COLO829 (cell line): ENCODE data around the gene ENPP3.
"Not testable (repeated sequence)": the region's sequence is repeated elsewhere in the genome, so short reads cannot be mapped to it uniquely, and the experiment has no call there.

Experiments
- DNase-seq: peaks from one replicate; pipeline ENCODE4 v3.0.0; 2012; ENCODE audit warnings: low spot score

Gene ENPP3

DNA sequence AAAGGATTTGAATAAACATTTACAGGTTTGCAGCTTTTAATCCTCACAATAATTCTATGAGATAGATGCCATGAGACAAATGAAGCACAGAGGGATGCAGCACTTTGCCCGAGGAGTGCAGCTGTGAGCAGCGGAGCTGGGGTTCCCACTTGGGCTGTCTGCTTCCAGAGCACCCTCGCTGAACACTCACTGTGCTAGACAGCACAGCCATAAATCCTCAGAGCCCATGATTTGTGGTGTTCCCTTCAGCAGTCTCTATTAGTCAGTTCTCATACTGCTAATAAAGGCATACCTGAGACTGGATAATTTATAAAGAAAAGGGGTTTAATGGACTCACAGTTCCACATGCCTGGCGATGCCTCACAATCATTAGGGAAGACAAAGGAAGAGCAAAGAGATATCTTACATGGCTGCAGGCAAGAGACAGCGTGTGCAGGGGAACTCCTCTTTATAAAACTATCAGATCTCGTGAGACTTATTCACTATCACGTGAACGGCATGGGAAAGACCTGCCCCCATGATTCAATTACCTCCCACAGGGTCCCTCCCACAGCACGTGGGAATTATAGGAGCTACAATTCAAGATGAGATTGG lies 99.0 kb downstream of the ENPP3 start:
- no peak for DNase-seq

DNA sequence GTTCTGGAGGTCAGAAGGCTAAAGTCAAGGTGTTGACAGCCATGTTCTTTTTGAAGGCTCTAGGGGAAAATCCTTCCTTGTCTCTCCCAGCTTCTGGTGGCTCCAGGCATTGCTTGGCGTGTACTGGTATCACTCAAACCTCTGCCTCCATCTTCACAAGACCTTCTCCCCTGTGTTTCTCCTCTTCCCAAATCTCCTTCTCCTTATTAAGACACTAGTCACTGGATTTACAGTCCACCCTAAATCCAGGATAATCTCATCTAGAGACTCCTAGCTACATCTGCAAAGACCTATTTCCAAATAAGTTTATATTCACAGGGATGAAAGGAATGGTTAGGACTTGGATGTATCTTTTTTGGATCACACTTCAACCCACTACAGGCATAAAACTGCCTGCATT lies 99.7 kb downstream of the ENPP3 start:
- DNase-seq = no peak

DNA sequence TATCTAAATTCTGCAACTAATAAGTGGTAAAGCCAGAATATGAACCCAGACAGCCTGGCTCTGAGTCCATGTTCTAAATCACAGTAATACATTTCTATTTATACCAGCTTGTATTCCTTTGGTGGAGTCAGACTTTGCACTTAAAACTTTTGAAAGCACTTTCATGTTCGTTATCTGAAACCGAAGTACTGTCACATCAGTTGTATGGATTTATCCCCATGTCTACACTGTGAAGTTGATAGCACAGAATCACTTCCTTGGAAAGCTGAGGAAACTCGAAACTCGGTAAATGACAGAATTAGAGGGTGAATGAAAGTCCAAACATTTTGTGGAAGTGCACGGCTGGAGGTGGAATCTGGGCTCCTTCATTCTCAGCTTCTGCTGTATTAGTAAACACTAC lies 102.0 kb downstream of the ENPP3 start:
- DNase-seq = no peak

DNA sequence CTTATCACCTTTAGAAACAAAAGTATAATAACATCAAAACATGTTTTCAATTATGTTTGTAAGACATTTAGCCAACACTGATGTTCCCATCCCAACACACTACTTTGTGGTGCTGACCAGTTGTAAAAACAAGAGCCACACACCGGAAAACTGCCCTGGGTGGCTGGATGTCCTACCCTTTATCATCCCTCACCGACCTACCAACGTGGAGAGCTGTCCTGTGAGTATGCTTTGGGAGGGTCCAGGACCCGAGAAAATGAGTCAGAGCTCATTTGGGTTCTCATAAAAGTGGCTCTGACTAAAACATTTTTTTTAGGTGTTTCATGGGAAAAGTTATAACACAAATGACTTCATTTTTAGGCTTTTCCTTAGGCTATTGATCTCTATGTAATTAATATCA lies 103.1 kb downstream of the ENPP3 start:
- no peak for DNase-seq

DNA sequence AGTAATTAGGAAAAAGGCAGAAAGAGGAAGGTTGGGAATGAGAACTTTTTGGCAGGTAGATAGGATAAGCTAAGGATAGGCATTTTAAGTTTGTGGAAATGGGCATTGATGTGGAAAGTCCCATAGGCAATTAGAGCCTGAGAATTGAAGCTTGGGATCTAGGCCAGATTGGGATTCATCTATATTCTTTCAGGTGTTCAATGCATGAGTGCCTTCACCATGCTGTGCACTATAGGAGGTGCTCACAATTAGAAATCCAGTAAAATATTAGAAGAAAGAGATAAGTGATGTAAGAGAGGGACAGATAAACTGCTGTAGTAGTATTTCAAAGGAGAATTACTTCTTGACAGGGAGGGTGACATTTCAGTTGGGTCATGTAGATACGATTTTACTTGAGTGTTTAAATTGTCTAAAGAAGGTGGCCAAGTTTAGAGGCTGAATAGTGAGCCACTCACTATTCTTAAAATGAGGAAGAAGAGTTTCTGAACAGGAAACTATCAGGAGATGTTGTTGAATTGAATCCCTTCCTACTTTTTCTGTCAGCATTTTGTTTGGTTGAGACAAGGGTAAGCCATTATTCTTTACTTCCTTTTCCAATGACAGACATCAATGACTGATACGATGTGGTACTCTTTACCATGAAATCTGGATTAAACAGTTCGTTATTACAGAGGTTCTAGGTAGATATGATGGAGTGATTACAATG lies 104.7 kb downstream of the ENPP3 start:
- DNase-seq = no peak

DNA sequence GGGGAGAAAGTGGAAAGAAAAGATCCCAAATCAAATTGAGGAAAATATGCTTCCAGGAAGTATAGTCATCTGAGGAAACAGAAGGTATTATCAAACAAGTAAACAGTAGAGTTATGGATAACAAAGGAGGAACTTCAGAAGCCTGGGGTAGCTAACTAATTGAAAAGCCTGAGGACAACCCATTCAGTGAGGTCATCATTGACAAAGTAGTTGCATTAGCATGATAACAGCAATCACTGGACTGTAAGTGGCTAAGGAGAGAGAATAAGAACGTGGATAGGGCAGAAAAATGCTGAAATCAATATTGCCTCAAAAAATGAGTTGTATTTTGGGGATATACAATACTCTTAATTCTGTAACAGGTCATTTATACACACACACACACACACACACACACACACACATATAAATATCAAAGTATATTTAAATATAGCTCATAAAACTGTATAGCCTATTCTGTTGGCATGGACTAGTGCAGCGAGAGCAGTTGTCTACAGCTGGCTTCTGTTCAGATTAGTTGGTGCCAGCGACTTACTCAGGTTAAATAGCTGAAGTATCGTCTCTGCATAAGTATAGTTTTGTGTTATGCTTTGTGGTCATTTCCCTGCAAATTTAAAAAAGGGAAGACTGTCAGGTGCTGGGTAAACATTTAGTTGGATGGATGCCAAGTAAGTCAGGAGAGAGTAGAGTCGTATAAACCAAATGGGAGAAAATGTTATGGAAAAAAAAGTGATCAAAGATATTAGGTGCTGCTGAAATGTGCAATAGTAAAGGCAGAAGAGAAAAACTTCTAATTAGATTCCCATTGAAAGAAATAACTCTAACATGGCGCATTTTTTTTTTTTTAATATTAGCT lies 107.6 kb downstream of the ENPP3 start:
- no peak for DNase-seq

DNA sequence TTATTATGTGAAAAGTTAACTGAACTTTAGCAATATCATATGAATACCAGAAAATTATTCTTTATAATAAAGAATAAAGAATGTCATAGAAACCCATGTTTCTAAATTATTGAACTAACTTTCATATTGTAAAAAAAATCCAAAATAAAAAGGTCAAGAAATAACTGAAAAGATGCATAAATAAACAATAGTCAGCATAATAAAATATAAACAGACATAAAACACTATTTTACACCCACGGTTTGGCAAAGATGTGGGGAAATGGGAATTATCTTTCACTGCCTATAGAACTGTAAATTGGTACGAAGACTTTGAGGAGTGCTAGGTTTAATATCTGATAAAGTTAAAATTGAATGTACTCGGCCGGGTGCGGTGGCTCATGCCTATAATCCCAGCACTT lies 108.4 kb downstream of the ENPP3 start:
- DNase-seq = no peak

DNA sequence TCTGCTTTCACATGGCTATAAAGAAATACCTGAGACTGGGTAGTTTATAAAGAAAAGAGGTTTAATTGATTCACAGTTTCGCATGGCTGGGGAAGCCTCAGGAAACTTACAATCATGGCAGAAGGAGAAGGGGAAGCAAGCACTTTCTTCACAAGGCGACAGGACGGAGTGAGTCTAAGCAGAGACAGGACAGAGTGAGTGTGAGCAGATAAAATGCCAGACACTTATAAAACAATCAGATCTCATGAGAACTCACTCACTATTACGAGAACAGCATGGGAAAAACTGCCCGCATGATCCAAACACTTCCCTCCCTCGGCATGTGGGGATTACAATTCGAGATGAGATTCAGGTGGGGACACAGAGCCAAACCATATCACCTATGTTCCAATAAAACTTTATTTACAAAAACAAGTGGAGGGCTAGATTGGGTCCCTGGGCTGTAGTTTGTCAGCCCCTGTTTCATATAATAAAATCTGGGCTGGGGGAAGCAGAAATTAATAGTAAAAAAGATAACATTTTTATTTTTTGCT lies 110.8 kb downstream of the ENPP3 start:
- no peak for DNase-seq

DNA sequence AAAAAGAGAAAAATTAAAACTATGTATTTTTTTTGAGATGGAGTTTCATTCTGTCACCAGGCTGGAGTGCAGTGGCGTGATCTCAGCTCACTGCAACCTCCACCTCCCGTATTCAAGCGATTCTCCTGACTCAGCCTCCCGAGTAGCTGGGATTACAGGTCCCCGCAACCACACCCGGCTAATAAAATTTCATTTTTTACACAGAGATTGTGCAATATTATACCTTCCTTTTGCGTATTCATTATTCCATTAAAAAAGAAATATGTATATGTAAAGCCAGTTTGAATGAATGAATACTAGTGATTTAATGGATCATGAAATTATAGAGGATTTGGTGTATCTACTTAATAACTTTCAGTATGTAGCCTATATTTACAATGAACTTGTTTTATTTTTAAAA lies 111.9 kb downstream of the ENPP3 start:
- no peak for DNase-seq

DNA sequence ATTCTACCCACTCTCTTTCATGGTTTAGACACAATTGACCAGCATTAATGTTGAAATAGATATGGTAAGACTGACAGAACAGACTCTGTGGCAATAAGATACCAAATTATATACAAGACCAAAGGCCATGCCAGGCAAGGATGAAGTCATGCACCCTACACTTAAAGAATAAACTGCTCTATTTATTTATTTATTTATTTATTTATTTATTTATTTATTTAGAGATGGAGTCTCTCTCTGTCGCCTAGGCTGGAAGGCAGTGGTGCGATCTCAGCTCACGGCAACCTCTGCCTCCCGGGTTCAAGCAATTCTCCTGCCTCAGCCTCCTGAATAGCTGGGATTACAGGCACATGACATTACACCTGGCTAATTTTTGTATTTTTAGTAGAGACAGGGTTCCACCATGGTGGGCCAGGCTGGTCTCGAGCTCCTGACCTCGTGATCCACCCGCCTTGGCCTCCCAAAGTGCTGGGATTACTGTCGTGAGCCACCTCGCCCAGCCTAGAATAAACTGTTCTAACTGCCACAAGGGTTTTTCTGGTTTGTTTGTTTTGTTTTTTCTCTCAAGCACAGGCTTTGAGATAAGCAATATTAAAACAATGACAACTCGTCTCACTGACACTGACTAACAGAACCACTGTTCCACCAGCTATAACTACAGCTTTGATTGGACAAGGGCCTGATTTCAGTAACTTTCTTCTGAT lies 114.1 kb downstream of the ENPP3 start:
- not testable (repeated sequence) for DNase-seq

DNA sequence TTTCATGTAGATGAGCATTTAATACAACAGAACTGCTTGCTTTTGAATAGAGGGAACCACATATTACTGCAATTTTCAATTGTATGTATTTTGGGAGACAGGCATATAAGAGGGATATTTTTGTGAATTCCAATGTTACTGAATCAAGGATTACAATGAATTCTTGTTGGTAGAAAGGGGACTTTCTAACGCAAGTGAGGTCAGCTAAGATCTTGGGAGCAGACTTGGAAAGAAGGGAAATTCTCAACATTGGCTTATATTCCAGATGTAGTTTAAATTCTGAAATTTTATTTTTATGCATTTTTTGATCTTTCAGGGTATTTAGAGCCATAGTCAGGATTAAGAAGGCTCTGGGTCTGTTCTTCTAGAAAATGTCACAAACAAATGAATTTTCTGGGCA lies 117.0 kb downstream of the ENPP3 start:
- no peak for DNase-seq

DNA sequence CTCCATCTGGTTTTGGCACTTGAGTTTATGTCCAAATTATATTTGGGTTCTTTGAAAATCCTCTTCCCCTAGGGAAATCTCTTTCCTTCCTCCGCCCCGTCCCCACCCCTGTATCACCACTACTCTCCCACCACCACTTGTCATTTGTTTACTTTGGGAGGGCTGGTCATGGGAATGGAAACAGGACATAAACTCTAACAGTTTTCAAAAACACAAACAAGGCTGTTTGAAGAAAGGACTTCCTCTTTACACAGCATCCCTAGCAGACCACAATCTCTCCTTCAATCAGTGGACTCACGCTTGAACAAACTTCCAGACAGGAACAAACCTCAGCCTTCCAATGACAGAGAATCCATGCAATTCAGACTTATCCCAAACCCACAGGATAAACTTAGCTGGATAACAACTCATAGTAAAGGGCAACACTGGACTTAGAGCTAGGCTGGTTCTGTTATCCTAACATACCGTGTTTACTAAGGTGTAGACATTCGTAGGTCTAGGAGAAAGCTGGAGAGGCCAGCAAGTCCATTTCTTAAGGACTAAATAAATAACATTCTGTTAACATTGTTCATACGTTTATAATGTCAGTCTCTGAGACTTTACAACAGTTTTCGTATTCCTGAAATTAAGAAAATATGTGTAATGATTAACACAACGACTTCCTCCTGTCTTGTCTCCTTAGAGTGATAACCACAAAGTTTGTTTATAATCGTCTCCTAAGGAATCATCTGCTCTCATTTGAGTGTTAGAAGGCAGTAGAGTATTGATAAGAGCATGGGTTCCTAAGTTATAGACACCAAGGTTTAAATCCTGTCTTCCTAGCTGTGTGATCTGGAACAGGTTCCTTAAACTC lies 117.8 kb downstream of the ENPP3 start:
- DNase-seq = no peak

DNA sequence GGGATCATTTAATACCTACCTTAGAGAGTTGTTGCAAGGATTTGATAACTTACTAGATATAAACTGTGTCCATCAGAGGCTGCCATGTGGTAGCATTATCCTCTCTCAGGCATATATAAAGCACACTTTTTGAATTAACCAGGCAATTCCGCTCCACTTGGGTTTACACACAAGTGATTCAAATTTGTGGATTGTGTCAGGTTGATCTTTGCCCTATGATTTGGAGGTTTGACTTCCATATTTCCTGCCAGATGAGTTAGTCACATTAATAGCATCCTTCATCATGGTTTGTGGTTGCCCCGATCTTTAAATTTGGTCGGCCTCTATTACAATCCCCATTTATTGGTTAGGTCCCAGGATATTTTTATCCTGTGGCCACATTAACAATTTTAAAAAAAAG lies 118.5 kb downstream of the ENPP3 start:
- no peak for DNase-seq

DNA sequence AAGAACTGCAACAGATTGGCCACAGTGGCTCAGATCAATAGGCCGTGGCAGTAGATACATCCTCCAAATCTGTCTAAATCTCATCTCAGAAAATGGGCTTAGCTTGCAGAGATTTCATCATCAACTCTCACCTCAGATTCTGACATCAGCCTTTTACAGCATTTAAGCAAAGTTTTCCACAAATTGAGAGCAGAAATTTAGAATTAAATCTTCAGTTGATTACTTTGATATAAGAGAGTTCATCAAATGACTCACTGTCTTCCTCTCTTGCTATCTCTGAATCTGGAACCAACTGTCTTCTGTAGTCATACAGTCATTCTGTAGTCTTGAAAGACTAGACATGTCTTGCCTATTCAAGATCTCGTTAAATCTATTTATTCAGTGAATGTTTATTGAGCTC lies 118.9 kb downstream of the ENPP3 start:
- DNase-seq = no peak

DNA sequence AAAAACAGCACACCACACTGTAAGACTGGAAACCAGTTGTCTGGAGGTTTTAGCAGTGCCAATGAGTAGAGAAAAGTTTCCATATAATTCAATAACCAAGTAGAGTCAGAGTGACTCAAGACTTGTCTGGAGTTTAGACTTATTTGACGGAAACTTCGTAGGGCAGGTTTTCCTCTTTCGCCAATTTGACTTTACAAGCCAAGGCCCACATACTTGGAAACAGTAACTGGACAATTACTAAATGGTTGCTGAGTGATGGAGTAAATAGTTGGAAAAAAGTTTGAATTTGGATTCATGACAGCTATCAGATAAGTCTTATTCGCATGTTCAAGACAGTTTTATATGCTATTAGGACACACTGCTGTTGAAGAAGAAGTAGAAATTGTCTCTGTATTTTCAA lies 121.8 kb downstream of the ENPP3 start:
- DNase-seq = no peak

DNA sequence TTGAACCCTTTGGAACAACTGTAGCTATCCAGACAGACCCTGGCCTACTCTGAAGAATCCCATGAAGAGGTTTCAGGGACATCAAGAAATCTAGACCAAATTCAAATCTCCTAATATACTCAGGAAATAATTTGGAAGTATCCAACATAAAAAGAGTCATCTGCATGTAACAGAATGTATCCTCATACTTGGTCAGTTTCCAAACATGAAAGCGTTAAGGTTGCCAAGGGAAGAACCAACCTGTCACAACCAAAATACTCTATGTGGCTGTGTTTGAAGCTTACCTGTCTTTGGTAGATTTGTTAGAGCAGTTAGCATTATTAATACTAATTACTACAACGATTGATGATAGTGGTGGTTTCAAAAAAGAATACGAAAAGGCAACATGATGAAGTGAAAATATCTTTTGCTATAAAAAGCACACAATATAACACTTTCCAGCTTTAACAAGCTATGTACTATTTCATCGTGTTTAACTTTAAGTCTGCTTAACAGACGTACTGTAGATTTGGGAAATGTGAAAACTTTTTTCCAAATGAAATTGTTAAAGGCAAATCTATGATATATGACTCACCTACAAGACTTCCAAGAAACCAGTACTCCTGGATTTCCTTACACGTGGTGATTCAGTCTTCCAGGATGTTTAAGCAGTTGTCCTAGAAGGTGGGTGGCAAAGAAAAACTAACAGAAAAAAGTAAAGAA lies 124.1 kb downstream of the ENPP3 start:
- no peak for DNase-seq

DNA sequence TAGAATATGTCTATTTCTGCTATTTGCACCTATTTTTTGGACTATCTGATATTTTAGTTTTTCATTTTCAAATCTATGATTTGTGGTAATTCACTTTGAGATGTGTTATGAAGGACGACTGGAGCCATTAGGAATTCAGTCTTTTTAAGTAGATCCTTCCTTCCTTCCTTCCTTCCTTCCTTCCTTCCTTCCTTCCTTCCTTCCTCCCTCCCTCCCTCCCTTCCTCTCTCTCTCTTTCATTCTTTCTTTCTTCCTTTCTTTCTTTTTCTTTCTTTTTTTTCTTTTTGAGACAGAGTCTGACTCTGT lies 124.6 kb downstream of the ENPP3 start:
- no peak for DNase-seq

DNA sequence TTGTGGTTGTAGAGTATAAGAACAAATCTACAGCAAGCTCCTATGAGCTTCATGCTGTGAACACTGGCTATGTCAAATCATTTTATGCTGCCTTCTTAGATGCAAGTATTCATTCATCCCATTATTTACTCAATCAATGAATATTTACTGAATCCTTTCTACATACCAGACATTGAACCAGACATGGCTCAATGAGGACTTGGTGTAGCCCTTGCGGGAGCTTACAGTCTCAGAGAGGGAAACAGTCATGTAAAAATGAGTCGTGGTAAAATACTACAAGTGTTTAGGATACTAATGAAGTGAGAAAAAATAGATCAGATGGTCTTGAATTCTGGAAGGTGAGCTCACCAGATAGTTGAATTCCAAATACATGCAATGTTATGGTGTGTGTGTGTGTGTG lies 125.9 kb downstream of the ENPP3 start:
- no peak for DNase-seq

DNA sequence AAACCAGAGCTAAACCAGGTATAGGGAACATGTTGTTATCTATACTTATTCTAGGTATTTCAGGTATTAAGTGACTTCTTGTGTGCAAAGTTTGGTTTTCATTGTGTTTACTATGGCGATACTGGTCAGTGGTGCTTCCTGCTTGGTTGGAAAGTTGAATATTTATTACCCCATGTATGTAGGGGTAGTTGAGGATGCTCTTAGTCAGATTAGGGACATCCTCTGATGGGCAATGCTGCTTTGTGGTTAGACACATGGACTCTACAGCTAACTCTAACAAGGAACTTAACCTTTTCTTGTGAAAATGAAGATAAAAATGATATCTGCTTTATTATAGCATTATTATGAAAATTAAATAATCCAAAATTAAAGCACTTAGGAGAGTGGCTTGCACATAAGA lies 126.6 kb downstream of the ENPP3 start:
- no peak for DNase-seq

DNA sequence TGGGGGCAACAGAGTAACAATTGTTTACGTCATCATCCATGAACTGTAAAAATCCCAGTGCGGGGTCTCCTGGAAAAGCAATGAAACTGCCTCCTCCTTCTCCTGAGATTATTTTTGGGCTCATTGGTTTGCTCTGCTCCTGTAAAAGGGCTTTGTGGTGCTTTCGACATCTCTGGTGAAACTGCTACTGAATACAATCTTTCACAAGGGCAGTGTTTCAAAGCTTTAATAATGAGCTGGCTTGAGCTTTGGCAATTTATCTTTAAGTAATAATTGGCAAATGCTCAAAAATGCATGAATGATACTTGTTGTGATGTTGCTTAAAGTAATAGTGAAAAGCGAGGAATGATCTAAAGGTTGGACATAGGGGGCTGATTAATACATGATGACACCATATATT lies 127.2 kb downstream of the ENPP3 start:
- peak; percentile 37 for DNase-seq
